Prostate gland (tissue), 2 donors: ENCODE data around the gene PHTF2.

ENCODE experiments used
- POLR2A ChIP-seq: fragments of 450-650 bp; IDR thresholded peaks from one replicate; pipeline ENCODE4 v1.6.1; 2016; ENCODE audit warnings: antibody characterized with exemption, mild to moderate bottlenecking
- POLR2AphosphoS5 ChIP-seq: sonication (generic); formaldehyde crosslinking; IDR thresholded peaks from one replicate; pipeline ENCODE4 v1.6.1; 2017; ENCODE audit warnings: antibody characterized with exemption
- TF ChIP-seq, protein P1 (sequence below), 4 experiments: fragments of 200-600 bp in 2 of 4; fragments of 450-650 bp in 2 of 4; sonication (generic) in 2 of 4; IDR thresholded peaks; 1 replicate in 3 of 4; 2 replicates in 1 of 4; pipeline ENCODE4 v1.5.1; 2016 to 2019; ENCODE audit warnings: antibody characterized with exemption in 4 of 4, mild to moderate bottlenecking in 2 of 4, moderate library complexity in 2 of 4

DNA sequence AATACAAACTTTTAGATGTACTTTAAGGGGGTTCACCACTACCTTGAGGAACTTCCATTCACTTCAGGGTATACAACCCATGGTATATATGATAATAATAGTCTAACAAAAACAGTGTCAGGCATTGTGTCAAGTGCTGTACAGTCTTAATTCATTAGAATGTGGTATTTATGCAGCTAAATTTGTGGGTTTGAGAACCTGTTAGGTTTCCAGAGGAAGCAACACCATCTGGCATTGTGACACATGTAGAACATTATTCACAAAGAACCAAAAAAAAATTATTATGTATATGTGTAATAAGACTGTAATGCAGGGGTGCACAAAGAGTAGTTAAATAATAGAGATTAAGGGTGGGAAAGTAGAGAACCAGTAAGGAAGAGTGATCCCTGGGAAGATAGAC is 26.7 kb upstream of the PHTF2 start:
- TF ChIP-seq POLR2AphosphoS5 = no peak
- TF ChIP-seq POLR2A = no peak
- TF ChIP-seq, protein P1, sequence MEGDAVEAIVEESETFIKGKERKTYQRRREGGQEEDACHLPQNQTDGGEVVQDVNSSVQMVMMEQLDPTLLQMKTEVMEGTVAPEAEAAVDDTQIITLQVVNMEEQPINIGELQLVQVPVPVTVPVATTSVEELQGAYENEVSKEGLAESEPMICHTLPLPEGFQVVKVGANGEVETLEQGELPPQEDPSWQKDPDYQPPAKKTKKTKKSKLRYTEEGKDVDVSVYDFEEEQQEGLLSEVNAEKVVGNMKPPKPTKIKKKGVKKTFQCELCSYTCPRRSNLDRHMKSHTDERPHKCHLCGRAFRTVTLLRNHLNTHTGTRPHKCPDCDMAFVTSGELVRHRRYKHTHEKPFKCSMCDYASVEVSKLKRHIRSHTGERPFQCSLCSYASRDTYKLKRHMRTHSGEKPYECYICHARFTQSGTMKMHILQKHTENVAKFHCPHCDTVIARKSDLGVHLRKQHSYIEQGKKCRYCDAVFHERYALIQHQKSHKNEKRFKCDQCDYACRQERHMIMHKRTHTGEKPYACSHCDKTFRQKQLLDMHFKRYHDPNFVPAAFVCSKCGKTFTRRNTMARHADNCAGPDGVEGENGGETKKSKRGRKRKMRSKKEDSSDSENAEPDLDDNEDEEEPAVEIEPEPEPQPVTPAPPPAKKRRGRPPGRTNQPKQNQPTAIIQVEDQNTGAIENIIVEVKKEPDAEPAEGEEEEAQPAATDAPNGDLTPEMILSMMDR (IDR thresholded peaks at IDR 0.05) = no peak
